OCI-LY1 (cell line): ENCODE measurements around the gene RAB3D.

Source experiments
- H2AFZ ChIP-seq: fragments of 200-600 bp; sonication (generic), shearing (Covaris generic); 2 replicates; pipeline ENCODE4 v1.6.0; 2014; ENCODE audit warnings: antibody characterized with exemption, mild to moderate bottlenecking, low read length
- H3F3A ChIP-seq: fragments of 200-600 bp; sonication (generic), shearing (Covaris generic); 2 replicates; pipeline ENCODE4 v1.6.0; 2014; ENCODE audit warnings: mild to moderate bottlenecking, antibody characterized with exemption, low read length, moderate library complexity; ENCODE audit not compliant: insufficient read depth
- H3K27ac ChIP-seq: fragments of 200-600 bp; sonication (generic); 2 replicates; pipeline ENCODE4 v1.5.1; 2014; ENCODE audit warnings: low read length, mixed run types, mild to moderate bottlenecking, low read depth; ENCODE audit not compliant: poor library complexity, severe bottlenecking
- H3K27me3 ChIP-seq: fragments of 200-600 bp; sonication (generic); 2 replicates; pipeline ENCODE4 v1.6.0; 2014; ENCODE audit warnings: antibody characterized with exemption, mild to moderate bottlenecking, low read length, moderate library complexity; ENCODE audit not compliant: insufficient read depth
- H3K36me3 ChIP-seq: fragments of 200-600 bp; sonication (generic); 2 replicates; pipeline ENCODE4 v1.6.1; 2014; ENCODE audit warnings: mild to moderate bottlenecking, antibody characterized with exemption, low read length, moderate library complexity, mixed read lengths; ENCODE audit not compliant: insufficient read depth
- H3K4me1 ChIP-seq: fragments of 200-600 bp; sonication (generic); 2 replicates; pipeline ENCODE4 v1.5.1; 2014; ENCODE audit warnings: mild to moderate bottlenecking, low read length, moderate library complexity; ENCODE audit not compliant: insufficient read depth, severe bottlenecking
- H3K4me2 ChIP-seq: fragments of 200-600 bp; sonication (generic), shearing (Covaris generic); 2 replicates; pipeline ENCODE4 v1.6.1; 2014; ENCODE audit warnings: low read length
- H3K4me3 ChIP-seq: fragments of 200-600 bp; sonication (generic); 2 replicates; pipeline ENCODE4 v1.5.1; 2014; ENCODE audit warnings: low read length, low read depth, mild to moderate bottlenecking, mixed read lengths; ENCODE audit not compliant: poor library complexity, severe bottlenecking
- H3K79me2 ChIP-seq: fragments of 200-600 bp; shearing (Covaris generic); 2 replicates; pipeline ENCODE4 v1.6.1; 2016; ENCODE audit warnings: mixed run types, low read length, mixed read lengths; ENCODE audit not compliant: insufficient read depth
- H3K9ac ChIP-seq: fragments of 200-600 bp; sonication (generic), shearing (Covaris generic); 2 replicates; pipeline ENCODE4 v1.6.1; 2014; ENCODE audit warnings: mild to moderate bottlenecking, low read length, mixed read lengths
- H3K9me2 ChIP-seq: fragments of 200-600 bp; sonication (generic), shearing (Covaris generic); 2 replicates; pipeline ENCODE4 v1.6.1; 2014; ENCODE audit warnings: low read depth, mild to moderate bottlenecking, low read length, mixed read lengths
- H3K9me3 ChIP-seq: fragments of 200-600 bp; shearing (Covaris generic); 2 replicates; pipeline ENCODE4 v1.6.1; 2014; ENCODE audit warnings: low read length, mixed read lengths
- H4K20me1 ChIP-seq: fragments of 200-600 bp; sonication (generic), shearing (Covaris generic); 2 replicates; pipeline ENCODE4 v1.6.0; 2016; ENCODE audit warnings: mild to moderate bottlenecking, low read length; ENCODE audit not compliant: insufficient read depth
- EZH2 ChIP-seq: fragments of 200-600 bp; sonication (generic), shearing (Covaris generic); IDR thresholded peaks from 2 replicates; pipeline ENCODE4 v1.8.0; 2017; ENCODE audit warnings: borderline replicate concordance, mixed run types, mild to moderate bottlenecking, antibody characterized with exemption, low read length, moderate library complexity, mixed read lengths
- TF ChIP-seq, protein P1 (sequence below): fragments of 200-600 bp; sonication (generic), shearing (Covaris generic); IDR thresholded peaks from 2 replicates; pipeline ENCODE4 v1.5.1; 2017; ENCODE audit warnings: mild to moderate bottlenecking, antibody characterized with exemption, low read length, moderate library complexity, mixed read lengths

RAB3D gene

DNA sequence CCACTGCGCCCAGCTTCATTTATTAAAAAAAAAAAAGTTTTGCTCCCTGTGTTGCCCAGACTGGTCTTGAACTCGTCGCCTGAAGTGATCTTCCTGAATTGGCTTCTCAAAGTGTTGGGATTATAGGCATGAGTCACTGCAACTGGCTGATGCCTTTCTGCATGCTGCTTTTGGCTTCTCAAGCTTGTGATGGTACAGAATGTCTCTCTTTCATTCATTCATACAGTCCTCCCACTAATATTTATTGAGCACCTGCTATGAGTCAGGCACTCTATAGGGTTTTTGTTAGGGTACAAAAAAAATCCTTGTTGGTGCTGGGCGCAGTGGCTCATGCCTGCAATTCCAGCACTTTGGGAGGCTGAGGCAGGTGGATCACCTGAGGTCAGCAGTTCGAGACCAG is 34.5 kb downstream of the RAB3D start:
- Histone ChIP-seq H3K4me3 (no peak overlapping the region), H3K4me1 (no peaks in the 10 kb centered on the region), H2AFZ (no peak overlapping the region), H3K9ac (no peak overlapping the region), H3K36me3 (no peaks in the 10 kb centered on the region), H3K4me2 (no peak overlapping the region), H4K20me1 (no peaks in the 10 kb centered on the region), H3K27me3 (no peaks in the 10 kb centered on the region), H3K79me2 (no peaks in the 10 kb centered on the region), H3K9me3 (no peaks in the 10 kb centered on the region), H3K9me2 (no peaks in the 10 kb centered on the region), H3F3A (no peaks in the 10 kb centered on the region), H3K27ac (no peak overlapping the region)
- TF ChIP-seq, protein P1, sequence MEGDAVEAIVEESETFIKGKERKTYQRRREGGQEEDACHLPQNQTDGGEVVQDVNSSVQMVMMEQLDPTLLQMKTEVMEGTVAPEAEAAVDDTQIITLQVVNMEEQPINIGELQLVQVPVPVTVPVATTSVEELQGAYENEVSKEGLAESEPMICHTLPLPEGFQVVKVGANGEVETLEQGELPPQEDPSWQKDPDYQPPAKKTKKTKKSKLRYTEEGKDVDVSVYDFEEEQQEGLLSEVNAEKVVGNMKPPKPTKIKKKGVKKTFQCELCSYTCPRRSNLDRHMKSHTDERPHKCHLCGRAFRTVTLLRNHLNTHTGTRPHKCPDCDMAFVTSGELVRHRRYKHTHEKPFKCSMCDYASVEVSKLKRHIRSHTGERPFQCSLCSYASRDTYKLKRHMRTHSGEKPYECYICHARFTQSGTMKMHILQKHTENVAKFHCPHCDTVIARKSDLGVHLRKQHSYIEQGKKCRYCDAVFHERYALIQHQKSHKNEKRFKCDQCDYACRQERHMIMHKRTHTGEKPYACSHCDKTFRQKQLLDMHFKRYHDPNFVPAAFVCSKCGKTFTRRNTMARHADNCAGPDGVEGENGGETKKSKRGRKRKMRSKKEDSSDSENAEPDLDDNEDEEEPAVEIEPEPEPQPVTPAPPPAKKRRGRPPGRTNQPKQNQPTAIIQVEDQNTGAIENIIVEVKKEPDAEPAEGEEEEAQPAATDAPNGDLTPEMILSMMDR = no peak
- TF ChIP-seq EZH2 = no peak

DNA sequence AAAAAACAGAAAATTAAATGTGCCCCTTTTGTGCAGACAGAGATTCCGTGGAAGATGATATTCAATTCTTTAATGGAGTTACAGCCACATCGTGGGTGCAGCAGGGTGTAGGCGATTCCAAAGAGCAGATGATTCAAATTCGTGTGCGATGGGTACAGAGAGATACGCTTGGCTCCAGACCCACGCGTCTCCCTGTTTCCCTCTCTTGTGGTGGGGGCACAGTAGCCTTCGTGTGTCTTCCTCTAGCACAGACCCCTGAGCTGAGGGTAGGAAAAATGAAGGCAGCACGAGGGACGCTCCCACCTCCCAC is 38.7 kb downstream of the RAB3D start:
- Histone ChIP-seq H3K27me3 (no peaks in the 10 kb centered on the region; the same call in 1 of the 2 replicates), H3K4me1 (no peaks in the 10 kb centered on the region), H3K9me2 (no peaks in the 10 kb centered on the region), H3K9ac (no peak overlapping the region), H3K27ac (no peak overlapping the region), H4K20me1 (no peaks in the 10 kb centered on the region), H3K9me3 (no peaks in the 10 kb centered on the region), H3F3A (no peaks in the 10 kb centered on the region), H3K79me2 (no peaks in the 10 kb centered on the region), H3K36me3 (no peaks in the 10 kb centered on the region), H3K4me2 (no peak overlapping the region), H2AFZ (no peak overlapping the region), H3K4me3 (no peak overlapping the region)
- TF ChIP-seq, protein P1 = no peak
- TF ChIP-seq EZH2 = no peak

DNA sequence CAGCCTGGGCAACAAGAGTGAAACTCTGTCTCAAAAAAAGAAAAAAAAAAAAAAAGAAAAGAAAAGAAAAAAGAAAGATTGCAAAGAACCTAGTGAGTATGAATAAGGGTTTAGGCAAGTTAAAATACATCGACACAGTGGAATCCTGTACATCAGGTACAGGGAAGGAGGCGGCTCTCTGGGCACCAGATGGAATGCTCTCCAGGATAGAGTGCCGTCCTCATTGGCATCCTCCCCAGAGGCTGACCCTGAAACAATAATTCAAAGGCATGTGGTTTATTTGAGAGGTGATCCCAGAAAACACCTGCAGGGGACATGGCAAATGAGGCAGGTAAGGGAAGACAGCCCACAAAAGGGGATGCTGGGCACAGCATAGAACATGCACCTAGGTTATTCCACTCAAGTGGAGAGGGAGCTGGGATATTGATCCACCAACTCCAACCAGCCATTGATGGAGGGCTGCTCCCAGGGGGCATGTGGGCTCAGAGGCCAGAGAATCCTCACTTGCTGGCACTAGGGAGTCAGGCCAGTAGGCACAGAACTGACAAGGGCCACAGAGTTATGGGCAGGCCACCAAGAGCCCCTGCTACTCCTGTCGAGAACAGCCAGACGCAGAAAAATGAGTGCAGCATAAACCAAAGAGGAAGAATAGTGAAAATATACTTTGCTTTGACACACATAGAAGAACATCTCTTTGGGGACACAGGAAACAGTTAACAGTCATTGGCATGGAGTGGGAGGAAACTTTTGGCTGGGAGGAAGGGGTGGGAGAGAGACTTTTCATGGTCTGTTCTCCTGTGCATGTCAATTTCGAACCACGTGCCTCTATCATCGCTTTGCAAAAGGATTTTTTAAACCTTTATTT is 39.3 kb downstream of the RAB3D start:
- H3K27me3 ChIP-seq = no peaks in the 10 kb centered on the region; the same call in 1 of the 2 replicates
- no peaks in the 10 kb centered on the region for H3K36me3 ChIP-seq
- no peaks in the 10 kb centered on the region for H3K9me3 ChIP-seq
- H3K9me2 ChIP-seq = no peaks in the 10 kb centered on the region
- H4K20me1 ChIP-seq = no peaks in the 10 kb centered on the region
- H3K27ac ChIP-seq = no peak overlapping the region
- TF ChIP-seq EZH2 = no peak
- no peaks in the 10 kb centered on the region for H3K4me1 ChIP-seq
- no peaks in the 10 kb centered on the region for H3F3A ChIP-seq
- H2AFZ ChIP-seq = no peak overlapping the region
- H3K4me2 ChIP-seq = no peak overlapping the region
- H3K79me2 ChIP-seq = no peaks in the 10 kb centered on the region
- no peak overlapping the region for H3K9ac ChIP-seq
- H3K4me3 ChIP-seq = no peak overlapping the region

DNA sequence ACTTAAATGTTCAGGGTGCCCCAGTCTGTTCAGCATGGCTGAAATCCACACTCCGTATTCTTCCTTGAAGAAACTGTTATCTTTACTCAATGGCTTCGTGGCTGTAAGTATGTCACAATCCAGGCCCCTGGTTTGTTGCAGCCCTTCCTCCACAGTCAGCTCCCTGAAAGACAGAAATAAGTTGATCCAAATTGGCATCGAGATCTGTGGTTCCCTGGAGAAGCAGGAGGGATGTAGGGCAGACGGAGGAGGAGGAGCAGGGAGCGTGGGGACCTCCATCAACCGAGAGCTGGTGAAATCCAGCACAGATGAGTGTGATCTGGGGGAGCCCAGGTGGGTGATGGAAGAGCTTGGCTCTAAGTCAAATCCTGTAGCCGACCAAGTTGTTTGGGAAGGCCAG is 43.2 kb downstream of the RAB3D start:
- Histone ChIP-seq H3K4me3 (no peak overlapping the region), H3K4me1 (peaks cover 5% of the 10 kb centered on the region), H3K27ac (no peak overlapping the region), H3K4me2 (no peak overlapping the region), H3K27me3 (no peaks in the 10 kb centered on the region; the same call in 1 of the 2 replicates), H3F3A (no peaks in the 10 kb centered on the region), H3K79me2 (no peaks in the 10 kb centered on the region), H3K9ac (no peak overlapping the region), H4K20me1 (no peaks in the 10 kb centered on the region), H2AFZ (no peak overlapping the region), H3K9me3 (no peaks in the 10 kb centered on the region), H3K36me3 (no peaks in the 10 kb centered on the region), H3K9me2 (no peaks in the 10 kb centered on the region)
- TF ChIP-seq, protein P1 = no peak
- no peak for TF ChIP-seq EZH2
